H1 (cell line): ENCODE measurements around the gene FANCD2OS. TPM values are rescaled to one million over a fixed set of nuclear protein-coding genes. Genes with fewer than 3 reads are reported as not detected.

Source experiments
- BCL11A ChIP-seq, 2 experiments: IDR thresholded peaks; one replicate each; pipeline ENCODE4 v1.6.1; 2011; ENCODE audit warnings: low read depth in 2 of 2, low read length in 2 of 2, mild to moderate bottlenecking in 2 of 2
- CBX8 ChIP-seq: fragments of 300-800, 300-1000 bp; sonication (generic); IDR thresholded peaks from 2 replicates; pipeline ENCODE4 v1.7.1; 2016; ENCODE audit warnings: low read depth, low read length, borderline replicate concordance
- CEBPB ChIP-seq: IDR thresholded peaks from 2 replicates; pipeline ENCODE4 v1.6.1; 2012; ENCODE audit warnings: low read depth, low read length
- SP4 ChIP-seq: IDR thresholded peaks from 2 replicates; pipeline ENCODE4 v1.6.1; 2012; ENCODE audit warnings: low read length, inconsistent platforms
- TCF12 ChIP-seq: IDR thresholded peaks from 2 replicates; pipeline ENCODE4 v1.6.1; 2011; ENCODE audit warnings: low read depth, mild to moderate bottlenecking, low read length
- polyA plus RNA-seq, 7 experiments: library from polyadenylated mRNA; depleted of rRNA in 3 of 7; stranded (reverse) in 5 of 7; unstranded in 2 of 7; fragments of >200 nt in 5 of 7; fragments of 200-250 nt in 2 of 7; gene quantifications; 1 replicate in 5 of 7; 2 replicates in 1 of 7; 4 replicates in 1 of 7; pipeline versions ENCODE4 v1.2.1 to v1.2.3, GENCODE V29; 2011 to 2013; ENCODE audit warnings: missing spikeins in 2 of 7, mixed read lengths in 2 of 7
- total RNA-seq: library from RNA; stranded (reverse); fragmentation: NEBNext Ultra II Directional; extraction: Animal tissue kit (Norgen Biotek cat#: 25700); gene quantifications from 2 replicates; pipeline ENCODE4 v1.2.1, GENCODE V29; 2021
- TF ChIP-seq, protein P1 (sequence below): fragments of 300-600 bp; sonication (generic); IDR thresholded peaks from 2 replicates; pipeline ENCODE4 v1.7.1; 2012; ENCODE audit warnings: low read length, moderate library complexity, mild to moderate bottlenecking, inconsistent platforms; ENCODE audit not compliant: insufficient replicate concordance

The FANCD2OS gene
- total and polyA plus RNA-seq, 2 of the 8 experiments (the other 6 are each of a cell fraction or from before 2014, with no cell fraction given): not detected

DNA sequence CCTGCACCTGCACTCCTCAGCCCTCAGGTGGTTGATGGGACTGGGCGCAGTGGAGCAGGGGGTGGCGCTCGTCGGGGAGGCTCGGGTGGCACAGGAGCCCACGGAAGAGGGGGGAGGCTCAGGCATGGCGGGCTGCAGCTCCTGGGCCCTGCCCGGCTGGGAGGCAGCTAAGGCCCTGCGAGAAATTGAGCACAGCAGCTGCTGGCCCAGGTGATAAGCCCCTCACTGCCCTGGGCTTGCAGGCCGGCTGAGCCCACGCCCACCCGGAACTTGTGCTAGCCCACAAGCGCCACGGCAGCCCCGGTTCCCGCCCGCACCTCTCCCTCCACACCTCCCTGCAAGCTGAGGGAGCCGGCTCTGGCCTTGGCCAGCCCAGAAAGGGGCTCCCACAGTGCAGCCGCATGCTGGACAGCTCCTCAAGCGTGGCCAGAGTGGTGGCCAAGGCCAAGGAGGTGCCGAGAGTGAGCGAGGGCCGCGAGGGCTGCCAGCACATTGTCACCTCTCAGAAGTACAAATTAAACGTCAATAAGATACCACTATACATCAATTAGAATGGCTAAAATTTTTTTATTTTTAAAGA is 28.5 kb upstream of the FANCD2OS start (continued):
- TF ChIP-seq, protein P1, sequence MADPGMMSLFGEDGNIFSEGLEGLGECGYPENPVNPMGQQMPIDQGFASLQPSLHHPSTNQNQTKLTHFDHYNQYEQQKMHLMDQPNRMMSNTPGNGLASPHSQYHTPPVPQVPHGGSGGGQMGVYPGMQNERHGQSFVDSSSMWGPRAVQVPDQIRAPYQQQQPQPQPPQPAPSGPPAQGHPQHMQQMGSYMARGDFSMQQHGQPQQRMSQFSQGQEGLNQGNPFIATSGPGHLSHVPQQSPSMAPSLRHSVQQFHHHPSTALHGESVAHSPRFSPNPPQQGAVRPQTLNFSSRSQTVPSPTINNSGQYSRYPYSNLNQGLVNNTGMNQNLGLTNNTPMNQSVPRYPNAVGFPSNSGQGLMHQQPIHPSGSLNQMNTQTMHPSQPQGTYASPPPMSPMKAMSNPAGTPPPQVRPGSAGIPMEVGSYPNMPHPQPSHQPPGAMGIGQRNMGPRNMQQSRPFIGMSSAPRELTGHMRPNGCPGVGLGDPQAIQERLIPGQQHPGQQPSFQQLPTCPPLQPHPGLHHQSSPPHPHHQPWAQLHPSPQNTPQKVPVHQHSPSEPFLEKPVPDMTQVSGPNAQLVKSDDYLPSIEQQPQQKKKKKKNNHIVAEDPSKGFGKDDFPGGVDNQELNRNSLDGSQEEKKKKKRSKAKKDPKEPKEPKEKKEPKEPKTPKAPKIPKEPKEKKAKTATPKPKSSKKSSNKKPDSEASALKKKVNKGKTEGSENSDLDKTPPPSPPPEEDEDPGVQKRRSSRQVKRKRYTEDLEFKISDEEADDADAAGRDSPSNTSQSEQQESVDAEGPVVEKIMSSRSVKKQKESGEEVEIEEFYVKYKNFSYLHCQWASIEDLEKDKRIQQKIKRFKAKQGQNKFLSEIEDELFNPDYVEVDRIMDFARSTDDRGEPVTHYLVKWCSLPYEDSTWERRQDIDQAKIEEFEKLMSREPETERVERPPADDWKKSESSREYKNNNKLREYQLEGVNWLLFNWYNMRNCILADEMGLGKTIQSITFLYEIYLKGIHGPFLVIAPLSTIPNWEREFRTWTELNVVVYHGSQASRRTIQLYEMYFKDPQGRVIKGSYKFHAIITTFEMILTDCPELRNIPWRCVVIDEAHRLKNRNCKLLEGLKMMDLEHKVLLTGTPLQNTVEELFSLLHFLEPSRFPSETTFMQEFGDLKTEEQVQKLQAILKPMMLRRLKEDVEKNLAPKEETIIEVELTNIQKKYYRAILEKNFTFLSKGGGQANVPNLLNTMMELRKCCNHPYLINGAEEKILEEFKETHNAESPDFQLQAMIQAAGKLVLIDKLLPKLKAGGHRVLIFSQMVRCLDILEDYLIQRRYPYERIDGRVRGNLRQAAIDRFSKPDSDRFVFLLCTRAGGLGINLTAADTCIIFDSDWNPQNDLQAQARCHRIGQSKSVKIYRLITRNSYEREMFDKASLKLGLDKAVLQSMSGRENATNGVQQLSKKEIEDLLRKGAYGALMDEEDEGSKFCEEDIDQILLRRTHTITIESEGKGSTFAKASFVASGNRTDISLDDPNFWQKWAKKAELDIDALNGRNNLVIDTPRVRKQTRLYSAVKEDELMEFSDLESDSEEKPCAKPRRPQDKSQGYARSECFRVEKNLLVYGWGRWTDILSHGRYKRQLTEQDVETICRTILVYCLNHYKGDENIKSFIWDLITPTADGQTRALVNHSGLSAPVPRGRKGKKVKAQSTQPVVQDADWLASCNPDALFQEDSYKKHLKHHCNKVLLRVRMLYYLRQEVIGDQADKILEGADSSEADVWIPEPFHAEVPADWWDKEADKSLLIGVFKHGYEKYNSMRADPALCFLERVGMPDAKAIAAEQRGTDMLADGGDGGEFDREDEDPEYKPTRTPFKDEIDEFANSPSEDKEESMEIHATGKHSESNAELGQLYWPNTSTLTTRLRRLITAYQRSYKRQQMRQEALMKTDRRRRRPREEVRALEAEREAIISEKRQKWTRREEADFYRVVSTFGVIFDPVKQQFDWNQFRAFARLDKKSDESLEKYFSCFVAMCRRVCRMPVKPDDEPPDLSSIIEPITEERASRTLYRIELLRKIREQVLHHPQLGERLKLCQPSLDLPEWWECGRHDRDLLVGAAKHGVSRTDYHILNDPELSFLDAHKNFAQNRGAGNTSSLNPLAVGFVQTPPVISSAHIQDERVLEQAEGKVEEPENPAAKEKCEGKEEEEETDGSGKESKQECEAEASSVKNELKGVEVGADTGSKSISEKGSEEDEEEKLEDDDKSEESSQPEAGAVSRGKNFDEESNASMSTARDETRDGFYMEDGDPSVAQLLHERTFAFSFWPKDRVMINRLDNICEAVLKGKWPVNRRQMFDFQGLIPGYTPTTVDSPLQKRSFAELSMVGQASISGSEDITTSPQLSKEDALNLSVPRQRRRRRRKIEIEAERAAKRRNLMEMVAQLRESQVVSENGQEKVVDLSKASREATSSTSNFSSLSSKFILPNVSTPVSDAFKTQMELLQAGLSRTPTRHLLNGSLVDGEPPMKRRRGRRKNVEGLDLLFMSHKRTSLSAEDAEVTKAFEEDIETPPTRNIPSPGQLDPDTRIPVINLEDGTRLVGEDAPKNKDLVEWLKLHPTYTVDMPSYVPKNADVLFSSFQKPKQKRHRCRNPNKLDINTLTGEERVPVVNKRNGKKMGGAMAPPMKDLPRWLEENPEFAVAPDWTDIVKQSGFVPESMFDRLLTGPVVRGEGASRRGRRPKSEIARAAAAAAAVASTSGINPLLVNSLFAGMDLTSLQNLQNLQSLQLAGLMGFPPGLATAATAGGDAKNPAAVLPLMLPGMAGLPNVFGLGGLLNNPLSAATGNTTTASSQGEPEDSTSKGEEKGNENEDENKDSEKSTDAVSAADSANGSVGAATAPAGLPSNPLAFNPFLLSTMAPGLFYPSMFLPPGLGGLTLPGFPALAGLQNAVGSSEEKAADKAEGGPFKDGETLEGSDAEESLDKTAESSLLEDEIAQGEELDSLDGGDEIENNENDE: no peak
- TF ChIP-seq BCL11A (IDR thresholded peaks at IDR 0.05; ENCODE audit: low read depth in 2 of 2, low read length in 2 of 2) (no peak), CBX8 (no peak), TCF12 (no peak), CEBPB (no peak), SP4 (no peak)
